ENCODE results near the gene LCE1A.

LCE1A gene
- total RNA-seq = 0 reads per million in 3 donors

- Histone ChIP-seq H3K4me1 (ENCODE audit: control insufficient read depth, insufficient read depth, low read length, poor library complexity, severe bottlenecking) (no peaks in the 10 kb centered on the region), H3K27me3 (replicated peaks; ENCODE audit: control insufficient read depth, insufficient read depth, low read length, poor library complexity, severe bottlenecking) (peaks cover 3% of the 10 kb centered on the region), H3K27ac (ENCODE audit: insufficient read depth, low read length, poor library complexity, severe bottlenecking) (no peak within 1 kb of the TSS), H3K36me3 (ENCODE audit: control insufficient read depth, insufficient read depth, low read length) (no peaks in the 10 kb centered on the region), H3K4me3 (ENCODE audit: insufficient read depth, low read depth, low read length, poor library complexity, severe bottlenecking) (no peak within 1 kb of the TSS), H3K9me3 (ENCODE audit: control insufficient read depth, low read length) (no peaks in the 10 kb centered on the region)
- DNase-seq = no peak
These were observed at the start of gene LCE1A for GRCh38 chr1:152827173-152827572. Gene LCE1A, plus strand, starts transcription at chr1:152827473. Its CDS starts 0 bp downstream, at chr1:152827473.

GRCh38 chr1:152777510-152778137, 49.6 kb upstream of the LCE1A start:
- Histone ChIP-seq H3K4me3 (ENCODE audit: insufficient read depth, low read depth, low read length, poor library complexity, severe bottlenecking) (no peak overlapping the region), H3K36me3 (ENCODE audit: control insufficient read depth, insufficient read depth, low read length) (no peaks in the 10 kb centered on the region), H3K27ac (ENCODE audit: insufficient read depth, low read length, poor library complexity, severe bottlenecking) (no peak overlapping the region), H3K9me3 (ENCODE audit: control insufficient read depth, low read length) (no peaks in the 10 kb centered on the region), H3K27me3 (replicated peaks; ENCODE audit: control insufficient read depth, insufficient read depth, low read length, poor library complexity, severe bottlenecking) (peaks cover 4% of the 10 kb centered on the region), H3K4me1 (ENCODE audit: control insufficient read depth, insufficient read depth, low read length, poor library complexity, severe bottlenecking) (no peaks in the 10 kb centered on the region)
- DNase-seq = no peak

- Histone ChIP-seq H3K27ac (ENCODE audit: insufficient read depth, low read length, poor library complexity, severe bottlenecking) (no peak overlapping the region), H3K9me3 (ENCODE audit: control insufficient read depth, low read length) (no peaks in the 10 kb centered on the region), H3K4me3 (ENCODE audit: insufficient read depth, low read depth, low read length, poor library complexity, severe bottlenecking) (no peak overlapping the region), H3K4me1 (ENCODE audit: control insufficient read depth, insufficient read depth, low read length, poor library complexity, severe bottlenecking) (no peaks in the 10 kb centered on the region), H3K36me3 (ENCODE audit: control insufficient read depth, insufficient read depth, low read length) (no peaks in the 10 kb centered on the region), H3K27me3 (replicated peaks; ENCODE audit: control insufficient read depth, insufficient read depth, low read length, poor library complexity, severe bottlenecking) (peaks cover 4% of the 10 kb centered on the region)
- DNase-seq = no peak
These were observed 44.2 kb upstream of the LCE1A start for GRCh38 chr1:152783095-152783494.

- Histone ChIP-seq H3K27ac (ENCODE audit: insufficient read depth, low read length, poor library complexity, severe bottlenecking) (no peak within 1 kb of the TSS), H3K27me3 (replicated peaks; ENCODE audit: control insufficient read depth, insufficient read depth, low read length, poor library complexity, severe bottlenecking) (peaks cover 4% of the 10 kb centered on the region), H3K9me3 (ENCODE audit: control insufficient read depth, low read length) (no peaks in the 10 kb centered on the region), H3K4me1 (ENCODE audit: control insufficient read depth, insufficient read depth, low read length, poor library complexity, severe bottlenecking) (no peaks in the 10 kb centered on the region), H3K4me3 (ENCODE audit: insufficient read depth, low read depth, low read length, poor library complexity, severe bottlenecking) (no peak within 1 kb of the TSS), H3K36me3 (ENCODE audit: control insufficient read depth, insufficient read depth, low read length) (no peaks in the 10 kb centered on the region)
- DNase-seq = no peak
These were observed 41.2 kb upstream of the LCE1A start, which contains the start of gene LCE1E for GRCh38 chr1:152786077-152786476. Gene LCE1E, plus strand, starts transcription at chr1:152786257. Its CDS starts 1,043 bp downstream, at chr1:152787300.

- Histone ChIP-seq H3K27ac (ENCODE audit: insufficient read depth, low read length, poor library complexity, severe bottlenecking) (no peak overlapping the region), H3K36me3 (ENCODE audit: control insufficient read depth, insufficient read depth, low read length) (no peaks in the 10 kb centered on the region), H3K4me1 (ENCODE audit: control insufficient read depth, insufficient read depth, low read length, poor library complexity, severe bottlenecking) (no peaks in the 10 kb centered on the region), H3K4me3 (ENCODE audit: insufficient read depth, low read depth, low read length, poor library complexity, severe bottlenecking) (no peak overlapping the region), H3K9me3 (ENCODE audit: control insufficient read depth, low read length) (no peaks in the 10 kb centered on the region), H3K27me3 (replicated peaks; ENCODE audit: control insufficient read depth, insufficient read depth, low read length, poor library complexity, severe bottlenecking) (no peaks in the 10 kb centered on the region)
- DNase-seq = no peak
These were observed 31.6 kb upstream of the LCE1A start for GRCh38 chr1:152795686-152796085.

- Histone ChIP-seq H3K9me3 (ENCODE audit: control insufficient read depth, low read length) (no peaks in the 10 kb centered on the region), H3K27ac (ENCODE audit: insufficient read depth, low read length, poor library complexity, severe bottlenecking) (no peak within 1 kb of the TSS), H3K27me3 (replicated peaks; ENCODE audit: control insufficient read depth, insufficient read depth, low read length, poor library complexity, severe bottlenecking) (no peaks in the 10 kb centered on the region), H3K4me3 (ENCODE audit: insufficient read depth, low read depth, low read length, poor library complexity, severe bottlenecking) (no peak within 1 kb of the TSS), H3K4me1 (ENCODE audit: control insufficient read depth, insufficient read depth, low read length, poor library complexity, severe bottlenecking) (no peaks in the 10 kb centered on the region), H3K36me3 (ENCODE audit: control insufficient read depth, insufficient read depth, low read length) (no peaks in the 10 kb centered on the region)
- no peak for DNase-seq
These were observed 30.9 kb upstream of the LCE1A start, which contains the start of gene LCE1D for GRCh38 chr1:152796421-152796820. Gene LCE1D, plus strand, starts transcription at chr1:152796721. Its CDS starts 1,074 bp downstream, at chr1:152797795.

GRCh38 chr1:152801333-152801732, 25.9 kb upstream of the LCE1A start:
- Histone ChIP-seq H3K36me3 (ENCODE audit: control insufficient read depth, insufficient read depth, low read length) (no peaks in the 10 kb centered on the region), H3K4me1 (ENCODE audit: control insufficient read depth, insufficient read depth, low read length, poor library complexity, severe bottlenecking) (no peaks in the 10 kb centered on the region), H3K4me3 (ENCODE audit: insufficient read depth, low read depth, low read length, poor library complexity, severe bottlenecking) (no peak overlapping the region), H3K27ac (ENCODE audit: insufficient read depth, low read length, poor library complexity, severe bottlenecking) (no peak overlapping the region), H3K27me3 (replicated peaks; ENCODE audit: control insufficient read depth, insufficient read depth, low read length, poor library complexity, severe bottlenecking) (peaks cover 2% of the 10 kb centered on the region), H3K9me3 (ENCODE audit: control insufficient read depth, low read length) (no peaks in the 10 kb centered on the region)
- DNase-seq = no peak

- Histone ChIP-seq H3K4me3 (ENCODE audit: insufficient read depth, low read depth, low read length, poor library complexity, severe bottlenecking) (no peak within 1 kb of the TSS), H3K9me3 (ENCODE audit: control insufficient read depth, low read length) (no peaks in the 10 kb centered on the region), H3K27me3 (replicated peaks; ENCODE audit: control insufficient read depth, insufficient read depth, low read length, poor library complexity, severe bottlenecking) (peaks cover 2% of the 10 kb centered on the region), H3K27ac (ENCODE audit: insufficient read depth, low read length, poor library complexity, severe bottlenecking) (no peak within 1 kb of the TSS), H3K4me1 (ENCODE audit: control insufficient read depth, insufficient read depth, low read length, poor library complexity, severe bottlenecking) (no peaks in the 10 kb centered on the region), H3K36me3 (ENCODE audit: control insufficient read depth, insufficient read depth, low read length) (no peaks in the 10 kb centered on the region)
- no peak for DNase-seq
These were observed 20.7 kb upstream of the LCE1A start, which contains the start of gene LCE1C for GRCh38 chr1:152806576-152806975. Gene LCE1C, minus strand, starts transcription at chr1:152806651. Its CDS starts 1,173 bp downstream, at chr1:152805478.

- H3K9me3 ChIP-seq (ENCODE audit: control insufficient read depth, low read length) = no peaks in the 10 kb centered on the region
- H3K27me3 ChIP-seq (replicated peaks; ENCODE audit: control insufficient read depth, insufficient read depth, low read length, poor library complexity, severe bottlenecking) = no peaks in the 10 kb centered on the region
- no peak overlapping the region for H3K4me3 ChIP-seq (ENCODE audit: insufficient read depth, low read depth, low read length, poor library complexity, severe bottlenecking)
- H3K4me1 ChIP-seq (ENCODE audit: control insufficient read depth, insufficient read depth, low read length, poor library complexity, severe bottlenecking) = no peaks in the 10 kb centered on the region
- no peaks in the 10 kb centered on the region for H3K36me3 ChIP-seq (ENCODE audit: control insufficient read depth, insufficient read depth, low read length)
- DNase-seq = no peak
- no peak overlapping the region for H3K27ac ChIP-seq (ENCODE audit: insufficient read depth, low read length, poor library complexity, severe bottlenecking)
These were observed 16.2 kb upstream of the LCE1A start for GRCh38 chr1:152811050-152811449.

GRCh38 chr1:152811671-152812070, 15.6 kb upstream of the LCE1A start, which contains the start of gene LCE1B:
Gene LCE1B, plus strand, starts transcription at chr1:152811971. Its CDS starts 476 bp downstream, at chr1:152812447.
- H3K36me3 ChIP-seq (ENCODE audit: control insufficient read depth, insufficient read depth, low read length) = no peaks in the 10 kb centered on the region
- DNase-seq = no peak
- no peak within 1 kb of the TSS for H3K4me3 ChIP-seq (ENCODE audit: insufficient read depth, low read depth, low read length, poor library complexity, severe bottlenecking)
- no peak within 1 kb of the TSS for H3K27ac ChIP-seq (ENCODE audit: insufficient read depth, low read length, poor library complexity, severe bottlenecking)
- no peaks in the 10 kb centered on the region for H3K4me1 ChIP-seq (ENCODE audit: control insufficient read depth, insufficient read depth, low read length, poor library complexity, severe bottlenecking)
- no peaks in the 10 kb centered on the region for H3K9me3 ChIP-seq (ENCODE audit: control insufficient read depth, low read length)
- no peaks in the 10 kb centered on the region for H3K27me3 ChIP-seq (replicated peaks; ENCODE audit: control insufficient read depth, insufficient read depth, low read length, poor library complexity, severe bottlenecking)

Data from effector memory CD4-positive, alpha-beta T cell (primary cell).